ENCODE measurements around the gene RTRAF. TPM values are rescaled to one million over a fixed set of nuclear protein-coding genes. Genes with fewer than 3 reads are reported as not detected.

RTRAF gene
- total and polyA plus RNA-seq, 2 experiments from 2014 or later: 150 to 729 TPM

DNA sequence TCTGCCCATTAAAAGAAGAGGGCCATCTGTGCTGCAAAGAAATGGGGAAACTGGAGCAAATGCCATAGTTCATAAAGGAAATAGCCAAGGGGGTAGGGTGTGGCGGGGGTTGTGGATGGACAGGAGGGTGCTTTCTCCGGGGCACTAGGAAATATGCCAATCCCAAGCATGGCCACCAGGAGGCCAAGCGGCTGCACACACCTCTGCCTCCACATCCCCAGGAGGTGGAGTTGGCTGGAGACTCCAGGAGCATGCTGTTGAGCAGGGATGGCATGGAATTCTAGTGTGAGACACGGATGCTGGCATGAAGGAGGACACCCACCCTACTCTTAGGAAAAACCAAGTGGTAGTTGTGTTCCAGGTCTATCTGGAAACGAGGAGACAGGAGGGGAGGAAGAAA lies 54.3 kb downstream of the RTRAF start:
- Histone ChIP-seq H3K9me2 (ENCODE audit: insufficient read depth) (no peaks in the 10 kb centered on the region), H3K27ac (ENCODE audit: low read depth) (no peak overlapping the region), H2AFZ (no peak overlapping the region), H3K4me2 (no peak overlapping the region), H3K27me3 (ENCODE audit: insufficient read depth) (no peaks in the 10 kb centered on the region), H3F3A (replicated peaks; ENCODE audit: low read depth) (no peaks in the 10 kb centered on the region), H3K4me3 (no peak overlapping the region), H3K36me3 (ENCODE audit: insufficient read depth) (no peaks in the 10 kb centered on the region), H3K4me1 (ENCODE audit: insufficient read depth) (no peaks in the 10 kb centered on the region), H3K79me2 (replicated peaks; ENCODE audit: insufficient read depth) (no peaks in the 10 kb centered on the region), H4K20me1 (replicated peaks; ENCODE audit: insufficient read depth) (no peaks in the 10 kb centered on the region)
- H3K4me3 Mint-ChIP-seq: no peak overlapping the region
- H3K27ac Mint-ChIP-seq: no peak overlapping the region
- ATAC-seq: peak; percentile 97
- peaks cover 6% of the 10 kb centered on the region for H3K4me1 Mint-ChIP-seq
- no peaks in the 10 kb centered on the region; the same call in 2 of the 3 replicates for H3K9me3 Mint-ChIP-seq
- peaks cover 1% of the 10 kb centered on the region for H3K27me3 Mint-ChIP-seq (ENCODE audit: insufficient read depth, low read depth, poor library complexity)
- TF ChIP-seq, protein P1, sequence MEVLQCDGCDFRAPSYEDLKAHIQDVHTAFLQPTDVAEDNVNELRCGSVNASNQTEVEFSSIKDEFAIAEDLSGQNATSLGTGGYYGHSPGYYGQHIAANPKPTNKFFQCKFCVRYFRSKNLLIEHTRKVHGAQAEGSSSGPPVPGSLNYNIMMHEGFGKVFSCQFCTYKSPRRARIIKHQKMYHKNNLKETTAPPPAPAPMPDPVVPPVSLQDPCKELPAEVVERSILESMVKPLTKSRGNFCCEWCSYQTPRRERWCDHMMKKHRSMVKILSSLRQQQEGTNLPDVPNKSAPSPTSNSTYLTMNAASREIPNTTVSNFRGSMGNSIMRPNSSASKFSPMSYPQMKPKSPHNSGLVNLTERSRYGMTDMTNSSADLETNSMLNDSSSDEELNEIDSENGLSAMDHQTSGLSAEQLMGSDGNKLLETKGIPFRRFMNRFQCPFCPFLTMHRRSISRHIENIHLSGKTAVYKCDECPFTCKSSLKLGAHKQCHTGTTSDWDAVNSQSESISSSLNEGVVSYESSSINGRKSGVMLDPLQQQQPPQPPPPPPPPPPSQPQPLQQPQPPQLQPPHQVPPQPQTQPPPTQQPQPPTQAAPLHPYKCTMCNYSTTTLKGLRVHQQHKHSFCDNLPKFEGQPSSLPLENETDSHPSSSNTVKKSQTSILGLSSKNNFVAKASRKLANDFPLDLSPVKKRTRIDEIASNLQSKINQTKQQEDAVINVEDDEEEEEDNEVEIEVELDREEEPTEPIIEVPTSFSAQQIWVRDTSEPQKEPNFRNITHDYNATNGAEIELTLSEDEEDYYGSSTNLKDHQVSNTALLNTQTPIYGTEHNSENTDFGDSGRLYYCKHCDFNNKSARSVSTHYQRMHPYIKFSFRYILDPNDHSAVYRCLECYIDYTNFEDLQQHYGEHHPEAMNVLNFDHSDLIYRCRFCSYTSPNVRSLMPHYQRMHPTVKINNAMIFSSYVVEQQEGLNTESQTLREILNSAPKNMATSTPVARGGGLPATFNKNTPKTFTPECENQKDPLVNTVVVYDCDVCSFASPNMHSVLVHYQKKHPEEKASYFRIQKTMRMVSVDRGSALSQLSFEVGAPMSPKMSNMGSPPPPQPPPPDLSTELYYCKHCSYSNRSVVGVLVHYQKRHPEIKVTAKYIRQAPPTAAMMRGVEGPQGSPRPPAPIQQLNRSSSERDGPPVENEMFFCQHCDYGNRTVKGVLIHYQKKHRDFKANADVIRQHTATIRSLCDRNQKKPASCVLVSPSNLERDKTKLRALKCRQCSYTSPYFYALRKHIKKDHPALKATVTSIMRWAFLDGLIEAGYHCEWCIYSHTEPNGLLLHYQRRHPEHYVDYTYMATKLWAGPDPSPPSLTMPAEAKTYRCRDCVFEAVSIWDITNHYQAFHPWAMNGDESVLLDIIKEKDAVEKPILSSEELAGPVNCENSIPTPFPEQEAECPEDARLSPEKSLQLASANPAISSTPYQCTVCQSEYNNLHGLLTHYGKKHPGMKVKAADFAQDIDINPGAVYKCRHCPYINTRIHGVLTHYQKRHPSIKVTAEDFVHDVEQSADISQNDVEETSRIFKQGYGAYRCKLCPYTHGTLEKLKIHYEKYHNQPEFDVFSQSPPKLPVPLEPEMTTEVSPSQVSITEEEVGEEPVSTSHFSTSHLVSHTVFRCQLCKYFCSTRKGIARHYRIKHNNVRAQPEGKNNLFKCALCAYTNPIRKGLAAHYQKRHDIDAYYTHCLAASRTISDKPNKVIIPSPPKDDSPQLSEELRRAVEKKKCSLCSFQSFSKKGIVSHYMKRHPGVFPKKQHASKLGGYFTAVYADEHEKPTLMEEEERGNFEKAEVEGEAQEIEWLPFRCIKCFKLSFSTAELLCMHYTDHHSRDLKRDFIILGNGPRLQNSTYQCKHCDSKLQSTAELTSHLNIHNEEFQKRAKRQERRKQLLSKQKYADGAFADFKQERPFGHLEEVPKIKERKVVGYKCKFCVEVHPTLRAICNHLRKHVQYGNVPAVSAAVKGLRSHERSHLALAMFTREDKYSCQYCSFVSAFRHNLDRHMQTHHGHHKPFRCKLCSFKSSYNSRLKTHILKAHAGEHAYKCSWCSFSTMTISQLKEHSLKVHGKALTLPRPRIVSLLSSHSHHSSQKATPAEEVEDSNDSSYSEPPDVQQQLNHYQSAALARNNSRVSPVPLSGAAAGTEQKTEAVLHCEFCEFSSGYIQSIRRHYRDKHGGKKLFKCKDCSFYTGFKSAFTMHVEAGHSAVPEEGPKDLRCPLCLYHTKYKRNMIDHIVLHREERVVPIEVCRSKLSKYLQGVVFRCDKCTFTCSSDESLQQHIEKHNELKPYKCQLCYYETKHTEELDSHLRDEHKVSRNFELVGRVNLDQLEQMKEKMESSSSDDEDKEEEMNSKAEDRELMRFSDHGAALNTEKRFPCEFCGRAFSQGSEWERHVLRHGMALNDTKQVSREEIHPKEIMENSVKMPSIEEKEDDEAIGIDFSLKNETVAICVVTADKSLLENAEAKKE (CRISPR knock-in tag; IDR thresholded peaks at IDR 0.05): peak; percentile 24; the same call in 1 of the 2 replicates
- TF ChIP-seq ZNF114 (CRISPR knock-in tag; IDR thresholded peaks at IDR 0.05): no peak
- TF ChIP-seq, protein P2, sequence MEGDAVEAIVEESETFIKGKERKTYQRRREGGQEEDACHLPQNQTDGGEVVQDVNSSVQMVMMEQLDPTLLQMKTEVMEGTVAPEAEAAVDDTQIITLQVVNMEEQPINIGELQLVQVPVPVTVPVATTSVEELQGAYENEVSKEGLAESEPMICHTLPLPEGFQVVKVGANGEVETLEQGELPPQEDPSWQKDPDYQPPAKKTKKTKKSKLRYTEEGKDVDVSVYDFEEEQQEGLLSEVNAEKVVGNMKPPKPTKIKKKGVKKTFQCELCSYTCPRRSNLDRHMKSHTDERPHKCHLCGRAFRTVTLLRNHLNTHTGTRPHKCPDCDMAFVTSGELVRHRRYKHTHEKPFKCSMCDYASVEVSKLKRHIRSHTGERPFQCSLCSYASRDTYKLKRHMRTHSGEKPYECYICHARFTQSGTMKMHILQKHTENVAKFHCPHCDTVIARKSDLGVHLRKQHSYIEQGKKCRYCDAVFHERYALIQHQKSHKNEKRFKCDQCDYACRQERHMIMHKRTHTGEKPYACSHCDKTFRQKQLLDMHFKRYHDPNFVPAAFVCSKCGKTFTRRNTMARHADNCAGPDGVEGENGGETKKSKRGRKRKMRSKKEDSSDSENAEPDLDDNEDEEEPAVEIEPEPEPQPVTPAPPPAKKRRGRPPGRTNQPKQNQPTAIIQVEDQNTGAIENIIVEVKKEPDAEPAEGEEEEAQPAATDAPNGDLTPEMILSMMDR (conservative IDR thresholded peaks at IDR 0.05; ENCODE audit: low read depth in 2 of 2): peak; percentile 68 to 81
- peak; percentile 75 for DNase-seq (ENCODE audit: low spot score)
- H3K36me3 Mint-ChIP-seq (ENCODE audit: low read depth): no peaks in the 10 kb centered on the region
